ENCODE results near the gene GUCY1A1.

GUCY1A1 gene

GRCh38 chr4:155741546-155741945 lies 74.9 kb downstream of the GUCY1A1 start:
- no peak for DNase-seq (ENCODE audit: low spot score)

DNA sequence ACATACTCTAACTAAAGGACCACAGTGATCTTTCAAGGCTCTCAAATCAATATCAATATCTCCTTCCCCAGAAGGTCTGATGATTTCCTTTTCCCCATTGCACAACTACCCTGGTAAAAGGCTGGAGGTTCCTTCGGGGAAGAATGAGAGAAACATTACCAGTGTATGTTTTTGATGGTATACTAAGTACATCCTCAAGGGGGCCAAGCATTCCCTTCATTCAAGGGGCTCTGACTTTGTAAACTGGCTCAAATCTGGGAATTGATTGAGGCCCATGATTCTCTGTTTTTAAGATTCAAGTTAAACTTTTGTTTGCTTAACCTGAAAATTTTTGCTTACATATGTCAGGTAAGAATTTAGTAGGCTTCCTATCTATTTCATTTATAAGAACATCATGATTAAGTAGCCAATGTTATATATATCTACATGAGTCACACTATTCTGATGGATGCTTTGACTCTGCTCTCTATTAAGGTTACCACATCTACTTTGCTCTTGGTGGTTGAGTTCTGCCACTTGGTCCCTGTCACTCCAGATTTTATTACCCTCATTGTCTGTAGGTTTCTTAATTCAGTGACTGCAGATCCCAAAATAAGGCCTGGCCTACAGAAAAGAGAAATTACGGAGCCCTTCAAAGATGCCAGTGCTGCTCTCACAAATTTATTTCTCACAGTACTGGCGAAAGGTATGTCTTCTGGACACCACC lies 75.8 kb downstream of the GUCY1A1 start:
- DNase-seq (ENCODE audit: low spot score), result no peak

GRCh38 chr4:155745984-155746383 lies 79.3 kb downstream of the GUCY1A1 start:
- DNase-seq (ENCODE audit: low spot score), result no peak

- no peak for DNase-seq (ENCODE audit: low spot score)
Observed at GRCh38 chr4:155748039-155748438, 81.4 kb downstream of the GUCY1A1 start.

DNA sequence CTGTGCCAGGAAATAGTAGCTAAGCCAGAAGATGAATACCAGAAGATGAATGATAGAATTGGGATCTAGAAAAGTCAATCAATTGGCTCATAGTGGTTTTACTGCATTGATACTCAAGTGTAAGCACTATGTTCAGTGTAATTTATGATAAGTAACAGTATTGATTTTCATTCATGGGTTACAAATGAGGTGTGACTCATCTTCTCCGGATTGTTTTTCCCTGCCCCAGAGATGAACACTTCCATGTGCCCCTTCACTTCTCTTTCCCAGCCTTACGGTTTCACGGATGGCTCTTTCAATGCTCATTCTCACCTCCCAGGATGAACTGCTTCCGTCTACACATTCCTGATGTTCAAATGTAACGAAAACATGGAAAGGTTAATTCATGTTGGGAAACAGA lies 82.4 kb downstream of the GUCY1A1 start:
- no peak for DNase-seq (ENCODE audit: low spot score)

GRCh38 chr4:155751569-155751968 lies 84.9 kb downstream of the GUCY1A1 start:
- no peak for DNase-seq (ENCODE audit: low spot score)

GRCh38 chr4:155757745-155758265 lies 91.2 kb downstream of the GUCY1A1 start:
- no peak for DNase-seq (ENCODE audit: low spot score)

GRCh38 chr4:155758481-155759371 lies 92.1 kb downstream of the GUCY1A1 start, which contains the start of gene GUCY1B1:
TSS of gene GUCY1B1 (plus strand) at chr4:155759021. CDS start at chr4:155759141, 120 bp downstream.
- DNase-seq (ENCODE audit: low spot score), result peak; percentile 97

GRCh38 chr4:155759372-155760252 lies 93.0 kb downstream of the GUCY1A1 start:
- peak; percentile 19 for DNase-seq (ENCODE audit: low spot score)

DNA sequence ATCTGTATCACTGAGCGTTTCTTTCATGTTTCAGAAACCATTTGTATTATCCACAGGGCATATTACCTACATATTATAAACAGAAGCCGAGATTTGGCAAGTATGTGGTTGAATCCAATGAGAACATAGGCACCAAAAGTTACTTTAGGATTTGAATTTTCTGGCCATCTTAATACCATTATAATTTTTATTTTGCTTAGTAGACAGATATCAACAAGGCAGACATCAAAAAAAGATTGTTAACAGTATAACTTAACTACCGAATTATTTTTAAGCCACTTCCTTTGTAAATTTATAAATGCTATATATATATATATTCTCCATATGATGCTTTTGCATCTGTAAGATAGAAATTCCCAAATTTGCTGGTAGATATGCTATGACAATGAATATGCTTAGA lies 94.4 kb downstream of the GUCY1A1 start:
- DNase-seq (ENCODE audit: low spot score), result no peak

- no peak for DNase-seq (ENCODE audit: low spot score)
Observed at GRCh38 chr4:155761916-155762315, 95.3 kb downstream of the GUCY1A1 start.

DNA sequence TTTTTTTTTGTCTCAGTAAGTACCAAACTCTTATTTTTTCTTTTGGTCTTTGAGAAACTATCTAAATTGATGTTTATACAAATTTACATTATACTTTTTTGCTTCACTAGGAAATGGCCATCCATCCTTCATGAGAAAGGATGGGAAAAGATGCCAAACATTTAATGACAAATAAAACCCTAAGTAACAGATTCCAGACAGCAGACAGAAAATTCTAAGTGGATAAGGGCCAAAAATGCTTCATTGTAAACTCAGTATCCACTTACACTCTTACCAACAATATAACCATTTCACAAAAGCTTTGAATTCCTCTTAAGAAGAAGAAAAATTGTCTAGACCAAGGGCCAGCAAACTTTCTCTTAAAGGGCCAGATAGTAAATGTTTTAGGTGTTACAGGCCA lies 95.7 kb downstream of the GUCY1A1 start:
- DNase-seq (ENCODE audit: low spot score), result no peak

GRCh38 chr4:155763551-155763950 lies 96.9 kb downstream of the GUCY1A1 start:
- DNase-seq (ENCODE audit: low spot score), result no peak

DNA sequence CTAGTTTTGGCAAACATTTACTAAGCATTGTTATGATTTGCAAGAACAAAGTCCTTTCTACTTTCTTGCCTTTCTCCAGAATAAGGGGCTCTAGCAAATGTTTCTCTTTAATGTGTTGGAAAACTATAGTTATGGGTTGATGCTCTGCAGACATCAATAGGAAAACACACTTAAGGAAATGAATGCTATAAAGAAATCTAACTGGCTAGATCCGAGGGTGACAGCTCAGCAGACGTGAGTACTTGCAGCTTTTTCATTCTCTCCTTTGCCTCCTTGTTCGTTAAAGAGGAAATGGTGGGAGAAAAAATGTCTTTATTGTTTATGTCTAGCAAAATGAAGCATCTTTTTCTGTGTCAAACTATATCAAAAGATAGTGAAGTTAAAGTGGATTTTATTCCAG lies 98.5 kb downstream of the GUCY1A1 start:
- no peak for DNase-seq (ENCODE audit: low spot score)

DNA sequence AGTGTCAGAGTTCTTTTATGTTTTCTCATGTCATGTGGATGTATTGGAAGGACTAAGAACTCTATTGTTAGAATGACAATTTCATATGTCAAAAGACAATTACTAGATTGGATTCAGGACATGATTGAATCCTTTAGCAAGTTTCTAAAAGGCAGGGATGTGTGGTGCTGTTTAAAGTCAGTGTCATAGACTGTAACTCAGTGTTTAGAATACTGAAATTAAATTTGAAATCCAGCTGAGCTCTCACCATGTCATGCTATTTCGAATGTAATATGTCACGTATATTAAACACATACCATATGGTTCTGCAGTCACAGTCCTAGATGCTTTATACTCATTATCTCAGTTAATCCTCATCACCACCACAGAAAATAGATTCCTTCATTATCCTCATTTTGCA lies 100.0 kb downstream of the GUCY1A1 start:
- no peak for DNase-seq (ENCODE audit: low spot score)

- no peak for DNase-seq (ENCODE audit: low spot score)
Observed at GRCh38 chr4:155768370-155768769, 101.7 kb downstream of the GUCY1A1 start.

DNA sequence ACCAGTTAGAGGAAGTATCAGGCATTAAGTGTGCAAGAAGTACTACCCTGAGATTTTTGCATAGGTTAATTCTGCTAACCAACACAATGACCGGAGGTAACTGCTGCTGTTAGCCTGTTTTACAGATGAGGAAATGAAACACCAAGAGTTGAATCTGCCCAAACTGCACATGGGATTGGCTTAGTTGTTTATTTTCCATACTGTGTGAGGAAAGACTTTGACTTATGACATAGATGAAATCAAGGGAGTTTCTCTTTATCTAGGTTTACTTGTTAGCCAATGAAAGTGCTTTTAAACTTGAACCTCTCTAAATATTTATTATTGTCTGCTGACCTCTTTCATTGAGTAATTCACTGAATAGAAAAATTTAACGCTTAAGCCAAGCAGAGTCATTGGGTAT lies 102.4 kb downstream of the GUCY1A1 start:
- DNase-seq (ENCODE audit: low spot score), result no peak

DNA sequence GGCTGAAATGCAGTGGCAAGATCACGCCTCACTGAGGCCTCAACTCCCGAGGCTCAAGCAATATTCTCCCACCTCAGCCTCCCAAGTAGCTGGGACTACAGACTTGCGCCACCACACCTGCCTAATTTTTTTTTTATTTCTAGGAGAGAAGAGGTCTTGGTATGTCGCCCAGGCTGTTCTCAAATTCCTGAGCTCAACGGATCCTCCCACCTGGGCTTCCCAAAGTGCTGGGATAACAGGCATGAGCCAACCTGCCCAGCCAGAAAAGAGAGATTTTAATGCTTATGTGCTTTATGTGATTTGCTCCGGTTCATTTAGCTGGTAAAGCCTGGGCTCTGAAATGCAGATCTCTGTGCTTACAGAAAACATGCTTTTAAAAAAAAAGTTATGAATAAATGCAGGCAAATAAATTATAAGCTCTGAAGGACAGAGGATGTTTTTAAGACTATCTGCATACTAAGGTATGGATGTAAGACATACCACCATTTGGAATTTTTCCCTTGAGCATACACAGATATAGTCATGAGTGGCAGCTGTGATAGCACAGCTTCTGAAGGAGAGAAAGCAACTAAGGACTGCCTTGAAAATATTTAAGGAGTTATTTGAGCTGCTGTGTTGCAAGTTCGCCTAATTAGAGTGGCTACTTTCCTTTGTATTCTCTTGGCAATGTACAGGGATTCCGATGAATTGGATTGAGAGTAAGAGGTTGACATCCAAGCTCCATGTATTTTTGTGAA lies 106.0 kb downstream of the GUCY1A1 start:
- no peak for DNase-seq (ENCODE audit: low spot score)

DNA sequence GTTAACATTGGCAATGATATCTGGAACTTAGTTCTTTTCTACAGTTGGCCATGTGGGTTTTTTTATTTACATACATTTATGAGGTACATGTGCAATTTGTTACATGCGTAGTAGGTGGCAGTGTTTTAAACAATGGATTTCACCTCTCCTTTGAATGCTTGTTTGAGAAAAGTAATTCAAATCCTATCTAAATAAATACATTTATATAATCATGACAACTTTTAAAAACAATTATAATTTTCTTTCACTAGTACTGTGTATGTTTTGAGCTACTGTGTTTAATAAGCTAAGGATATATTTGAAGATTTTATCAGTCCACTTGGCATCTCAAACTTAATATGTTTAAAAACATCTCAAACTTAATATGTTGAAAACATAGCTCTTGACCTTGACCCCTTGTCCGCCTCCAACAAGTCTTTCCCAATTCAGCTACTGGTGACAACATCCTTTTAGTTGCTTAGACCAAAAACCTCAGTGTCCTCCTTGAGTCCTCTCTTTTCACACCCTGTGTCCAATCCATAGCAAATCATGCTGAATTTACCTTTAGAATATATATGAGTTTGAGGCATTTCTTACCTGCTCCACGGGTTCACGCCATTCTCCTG lies 106.7 kb downstream of the GUCY1A1 start:
- no peak for DNase-seq (ENCODE audit: low spot score)

DNA sequence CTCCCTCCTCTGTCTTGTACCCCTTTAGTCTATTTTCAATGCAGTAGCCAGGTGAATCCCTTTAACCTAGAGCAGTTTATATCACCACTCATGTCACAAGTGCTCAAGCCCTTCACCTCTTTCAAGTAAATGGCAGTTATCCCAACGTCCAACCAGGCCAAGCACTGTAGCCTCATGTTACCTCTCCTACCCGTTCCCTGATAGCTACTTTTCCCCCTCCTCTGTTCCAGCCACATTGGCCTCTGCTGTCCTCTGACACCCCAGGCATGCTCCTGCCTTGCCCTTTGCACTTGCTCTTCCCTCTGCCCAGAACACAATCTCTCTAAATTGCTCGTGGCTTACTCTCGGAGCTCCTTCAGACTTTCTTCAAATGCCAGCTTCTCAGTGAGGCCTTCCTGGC lies 107.4 kb downstream of the GUCY1A1 start:
- no peak for DNase-seq (ENCODE audit: low spot score)
